ENCODE data around the gene RNF212B.

Gene RNF212B

DNA sequence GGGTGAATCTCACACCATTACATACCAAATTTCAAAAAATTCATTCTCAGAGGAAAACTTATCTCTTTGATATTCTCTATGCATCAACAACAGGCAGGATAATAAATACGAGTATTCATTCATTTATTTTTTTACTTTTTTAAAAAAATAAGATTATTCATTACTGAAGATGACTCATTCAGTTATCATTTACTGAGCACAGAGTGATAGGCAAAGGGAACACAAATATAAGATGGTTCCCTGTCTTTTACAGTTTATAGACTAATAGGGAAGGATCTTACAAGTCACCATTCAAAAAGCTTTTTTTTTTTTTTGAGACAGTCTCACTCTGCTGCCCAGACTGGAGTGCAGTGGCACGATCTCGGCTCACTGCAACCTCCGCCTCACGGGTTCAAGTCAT is 78.6 kb downstream of the RNF212B start:
- DNase-seq (ENCODE audit: low read depth) = no peak
- TF ChIP-seq MYC (IDR thresholded peaks at IDR 0.05; ENCODE audit: low read depth, low read length) = no peak
- TF ChIP-seq POLR2A (IDR thresholded peaks at IDR 0.05; ENCODE audit: extremely low read depth, insufficient read length) = no peak
- TF ChIP-seq, protein P1, sequence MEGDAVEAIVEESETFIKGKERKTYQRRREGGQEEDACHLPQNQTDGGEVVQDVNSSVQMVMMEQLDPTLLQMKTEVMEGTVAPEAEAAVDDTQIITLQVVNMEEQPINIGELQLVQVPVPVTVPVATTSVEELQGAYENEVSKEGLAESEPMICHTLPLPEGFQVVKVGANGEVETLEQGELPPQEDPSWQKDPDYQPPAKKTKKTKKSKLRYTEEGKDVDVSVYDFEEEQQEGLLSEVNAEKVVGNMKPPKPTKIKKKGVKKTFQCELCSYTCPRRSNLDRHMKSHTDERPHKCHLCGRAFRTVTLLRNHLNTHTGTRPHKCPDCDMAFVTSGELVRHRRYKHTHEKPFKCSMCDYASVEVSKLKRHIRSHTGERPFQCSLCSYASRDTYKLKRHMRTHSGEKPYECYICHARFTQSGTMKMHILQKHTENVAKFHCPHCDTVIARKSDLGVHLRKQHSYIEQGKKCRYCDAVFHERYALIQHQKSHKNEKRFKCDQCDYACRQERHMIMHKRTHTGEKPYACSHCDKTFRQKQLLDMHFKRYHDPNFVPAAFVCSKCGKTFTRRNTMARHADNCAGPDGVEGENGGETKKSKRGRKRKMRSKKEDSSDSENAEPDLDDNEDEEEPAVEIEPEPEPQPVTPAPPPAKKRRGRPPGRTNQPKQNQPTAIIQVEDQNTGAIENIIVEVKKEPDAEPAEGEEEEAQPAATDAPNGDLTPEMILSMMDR (IDR thresholded peaks at IDR 0.05; ENCODE audit: low read depth, low read length) = no peak
- TF ChIP-seq, protein P2, sequence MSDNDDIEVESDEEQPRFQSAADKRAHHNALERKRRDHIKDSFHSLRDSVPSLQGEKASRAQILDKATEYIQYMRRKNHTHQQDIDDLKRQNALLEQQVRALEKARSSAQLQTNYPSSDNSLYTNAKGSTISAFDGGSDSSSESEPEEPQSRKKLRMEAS (IDR thresholded peaks at IDR 0.05; ENCODE audit: low read depth, low read length) = no peak
- H3K4me3 ChIP-seq (ENCODE audit: low read depth, low read length) = no peak overlapping the region

DNA sequence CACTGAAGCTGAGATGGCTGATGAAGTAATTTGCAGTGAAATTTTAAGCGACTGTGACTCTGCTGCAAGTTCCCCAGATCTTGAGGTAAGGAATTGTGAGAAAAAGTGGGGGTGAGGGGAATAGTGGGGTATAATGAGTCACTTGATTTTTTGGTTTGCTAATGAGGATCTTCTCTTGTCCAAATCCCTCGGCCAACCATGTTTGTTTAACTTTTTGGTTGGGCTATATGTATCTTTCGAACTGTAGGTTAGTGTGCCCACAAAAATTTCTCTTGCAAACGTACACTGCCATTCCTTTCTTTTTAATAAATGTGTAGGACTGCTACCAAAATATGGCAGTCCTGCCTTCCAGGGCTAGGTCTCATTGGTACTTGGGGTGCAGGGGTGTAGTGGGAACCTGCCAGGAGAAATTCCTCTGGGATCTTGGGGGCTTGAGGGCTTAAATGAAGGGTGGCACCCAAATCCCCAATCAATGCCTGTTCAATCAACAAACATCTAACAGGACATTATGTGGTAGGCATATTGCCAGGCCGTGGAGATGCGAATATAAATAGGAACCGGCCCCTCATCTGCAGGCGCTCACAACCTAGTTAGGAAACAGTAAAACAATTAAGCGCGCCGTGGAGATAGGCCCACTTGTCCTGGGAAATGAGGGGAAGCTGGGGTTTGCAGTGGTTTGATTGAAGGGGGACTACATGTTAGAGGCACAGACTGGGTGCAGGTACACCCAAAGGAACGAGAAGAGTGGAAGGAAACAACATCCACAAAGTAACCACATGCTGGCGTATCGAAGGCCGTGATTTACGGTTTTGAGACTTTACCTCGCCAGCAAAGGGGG is 82.2 kb downstream of the RNF212B start:
- DNase-seq (ENCODE audit: low read depth) = no peak
- TF ChIP-seq, protein P1 (IDR thresholded peaks at IDR 0.05; ENCODE audit: low read depth, low read length) = no peak
- TF ChIP-seq, protein P2 (IDR thresholded peaks at IDR 0.05; ENCODE audit: low read depth, low read length) = no peak
- TF ChIP-seq MYC (IDR thresholded peaks at IDR 0.05; ENCODE audit: low read depth, low read length) (no peak), POLR2A (IDR thresholded peaks at IDR 0.05; ENCODE audit: extremely low read depth, insufficient read length) (no peak)
- peak overlapping the region; percentile 71 for H3K4me3 ChIP-seq (ENCODE audit: low read depth, low read length)

DNA sequence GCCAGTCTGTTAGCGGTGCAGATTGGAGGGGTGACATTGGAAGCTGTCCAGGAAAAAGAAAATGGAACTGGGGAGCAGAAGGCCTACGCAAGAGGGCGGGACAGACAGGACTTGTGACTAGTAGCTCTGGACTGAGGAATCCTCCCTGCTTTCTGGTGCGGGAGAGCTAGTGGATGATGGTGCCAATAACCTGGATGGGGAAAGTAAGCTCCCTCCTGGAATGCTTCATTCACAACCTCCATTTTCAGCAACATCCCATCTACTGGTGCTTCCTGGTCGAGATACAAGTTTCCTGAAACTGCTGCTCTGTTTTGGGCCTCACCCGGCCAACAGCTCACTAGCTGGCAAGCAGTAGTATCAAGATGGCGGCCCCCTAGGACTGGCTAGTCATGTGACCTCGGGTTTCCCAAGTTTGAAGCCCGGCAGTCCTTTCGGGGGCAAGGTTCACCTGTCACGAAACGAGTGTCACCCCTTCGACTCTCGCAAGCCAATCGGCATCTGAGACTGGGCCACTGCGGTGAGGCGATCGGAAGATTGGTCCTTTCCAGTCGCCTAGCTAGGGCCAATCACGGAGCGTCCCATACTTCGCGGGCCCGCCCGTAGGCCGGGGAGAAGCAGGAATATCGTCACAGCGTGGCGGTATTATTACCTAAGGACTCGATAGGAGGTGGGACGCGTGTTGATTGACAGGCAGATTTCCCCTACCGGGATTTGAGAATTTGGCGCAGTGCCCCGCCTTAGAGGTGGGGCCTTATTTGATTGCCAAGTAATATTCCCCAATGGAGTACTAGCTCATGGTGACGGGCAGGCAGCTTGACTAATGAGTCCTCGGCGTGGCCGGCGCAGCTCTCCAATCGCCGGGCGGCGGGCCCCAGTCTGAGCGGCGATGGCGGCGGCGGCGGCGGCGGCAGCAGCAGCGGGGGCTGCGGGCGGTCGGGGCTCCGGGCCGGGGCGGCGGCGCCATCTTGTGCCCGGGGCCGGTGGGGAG is 83.1 kb downstream of the RNF212B start, which contains the start of gene PABPN1:
Gene PABPN1, plus strand, starts transcription at position 874 of the 988 bp plus-strand sequence. Its CDS starts 13 bp downstream, at position 887.
- TF ChIP-seq MYC (IDR thresholded peaks at IDR 0.05; ENCODE audit: low read depth, low read length) = peak; percentile 21; the same call in 1 of the 2 replicates
- TF ChIP-seq POLR2A (IDR thresholded peaks at IDR 0.05; ENCODE audit: extremely low read depth, insufficient read length) = peak; percentile 59
- TF ChIP-seq, protein P1 (IDR thresholded peaks at IDR 0.05; ENCODE audit: low read depth, low read length) = no peak
- TF ChIP-seq, protein P2 (IDR thresholded peaks at IDR 0.05; ENCODE audit: low read depth, low read length) = peak; percentile 77
- DNase-seq (ENCODE audit: low read depth) = peak; percentile 99
- peak within 1 kb of the TSS; percentile 99 for H3K4me3 ChIP-seq (ENCODE audit: low read depth, low read length)

DNA sequence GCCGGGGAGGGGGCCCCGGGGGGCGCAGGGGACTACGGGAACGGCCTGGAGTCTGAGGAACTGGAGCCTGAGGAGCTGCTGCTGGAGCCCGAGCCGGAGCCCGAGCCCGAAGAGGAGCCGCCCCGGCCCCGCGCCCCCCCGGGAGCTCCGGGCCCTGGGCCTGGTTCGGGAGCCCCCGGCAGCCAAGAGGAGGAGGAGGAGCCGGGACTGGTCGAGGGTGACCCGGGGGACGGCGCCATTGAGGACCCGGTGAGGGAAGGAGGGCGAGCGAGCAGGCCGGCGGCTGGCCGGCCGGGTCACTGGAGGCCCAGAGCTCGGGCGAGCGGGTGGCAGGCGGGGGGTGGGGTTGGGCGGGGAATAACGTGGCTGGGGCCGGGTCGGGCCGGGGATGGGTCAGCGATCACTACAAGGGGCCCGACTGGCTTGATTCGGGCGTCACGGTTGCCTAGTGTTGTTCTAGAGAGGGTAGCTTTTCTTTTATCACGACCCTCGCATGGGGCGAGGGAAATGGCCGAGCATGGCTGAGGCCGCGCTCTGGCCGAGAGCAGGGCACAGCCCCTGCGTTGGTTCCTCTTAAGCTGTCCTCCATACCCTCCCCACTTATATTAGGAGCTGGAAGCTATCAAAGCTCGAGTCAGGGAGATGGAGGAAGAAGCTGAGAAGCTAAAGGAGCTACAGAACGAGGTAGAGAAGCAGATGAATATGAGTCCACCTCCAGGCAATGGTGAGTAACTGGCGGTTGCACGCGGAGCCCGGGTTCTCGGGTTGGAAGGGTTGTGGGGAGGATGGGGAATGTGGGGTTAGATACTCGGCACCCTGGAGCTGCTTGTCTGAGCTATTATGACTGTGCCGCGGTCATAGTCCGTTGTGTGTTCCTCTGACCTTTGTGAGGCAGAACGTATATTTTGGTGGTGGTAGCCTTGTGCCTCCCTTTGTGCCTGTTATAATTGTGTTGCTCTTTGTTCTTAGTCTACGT is 84.1 kb downstream of the RNF212B start:
- peak; percentile 60 for DNase-seq (ENCODE audit: low read depth)

More for the DNA sequence above, 84.1 kb downstream of the RNF212B start:
- TF ChIP-seq, protein P2 (IDR thresholded peaks at IDR 0.05; ENCODE audit: low read depth, low read length) = no peak
- TF ChIP-seq, protein P1 (IDR thresholded peaks at IDR 0.05; ENCODE audit: low read depth, low read length) = no peak
- TF ChIP-seq POLR2A (IDR thresholded peaks at IDR 0.05; ENCODE audit: extremely low read depth, insufficient read length) (no peak), MYC (IDR thresholded peaks at IDR 0.05; ENCODE audit: low read depth, low read length) (peak; percentile 18)
- H3K4me3 ChIP-seq (ENCODE audit: low read depth, low read length) = peak overlapping the region; percentile 99
